Type B pancreatic cell (in vitro differentiated cells): ENCODE data around the gene CCR7. TPM values are rescaled to one million over a fixed set of nuclear protein-coding genes. Genes with fewer than 3 reads are reported as not detected.

Source experiments
- DNase-seq: peaks from one replicate; pipeline ENCODE4 v3.0.0; 2021; ENCODE audit warnings: mixed read lengths; ENCODE audit not compliant: unreplicated experiment; ENCODE audit errors: extremely low spot score
- H3K27ac Mint-ChIP-seq: 2 replicates; pipeline ENCODE4 v1.8.0; 2021; ENCODE audit warnings: mild to moderate bottlenecking, mixed read lengths
- H3K27me3 Mint-ChIP-seq: 2 replicates; pipeline ENCODE4 v1.8.0; 2021; ENCODE audit warnings: mixed read lengths
- H3K36me3 Mint-ChIP-seq: 2 replicates; pipeline ENCODE4 v1.8.0; 2021; ENCODE audit warnings: mixed read lengths
- H3K4me1 Mint-ChIP-seq: one replicate; pipeline ENCODE4 v1.8.0; 2021; ENCODE audit warnings: mixed read lengths; ENCODE audit not compliant: unreplicated experiment
- H3K4me3 Mint-ChIP-seq: 2 replicates; pipeline ENCODE4 v1.8.0; 2021; ENCODE audit warnings: mild to moderate bottlenecking, mixed read lengths
- H3K9me3 Mint-ChIP-seq: 2 replicates; pipeline ENCODE4 v1.8.0; 2021; ENCODE audit warnings: mixed read lengths
- total RNA-seq: library from RNA; stranded (reverse); gene quantifications from 2 replicates; pipeline ENCODE4 v1.2.1, GENCODE V29; 2021; ENCODE audit warnings: low replicate concordance
- TF ChIP-seq, protein P1 (sequence below): fragments of 200-600 bp; sonication (generic); conservative IDR thresholded peaks from 2 replicates; pipeline ENCODE4 v1.5.0; 2021; ENCODE audit warnings: antibody characterized with exemption, mild to moderate bottlenecking

The CCR7 gene
- total RNA-seq, 1 donor from 2014 or later = not detected

DNA sequence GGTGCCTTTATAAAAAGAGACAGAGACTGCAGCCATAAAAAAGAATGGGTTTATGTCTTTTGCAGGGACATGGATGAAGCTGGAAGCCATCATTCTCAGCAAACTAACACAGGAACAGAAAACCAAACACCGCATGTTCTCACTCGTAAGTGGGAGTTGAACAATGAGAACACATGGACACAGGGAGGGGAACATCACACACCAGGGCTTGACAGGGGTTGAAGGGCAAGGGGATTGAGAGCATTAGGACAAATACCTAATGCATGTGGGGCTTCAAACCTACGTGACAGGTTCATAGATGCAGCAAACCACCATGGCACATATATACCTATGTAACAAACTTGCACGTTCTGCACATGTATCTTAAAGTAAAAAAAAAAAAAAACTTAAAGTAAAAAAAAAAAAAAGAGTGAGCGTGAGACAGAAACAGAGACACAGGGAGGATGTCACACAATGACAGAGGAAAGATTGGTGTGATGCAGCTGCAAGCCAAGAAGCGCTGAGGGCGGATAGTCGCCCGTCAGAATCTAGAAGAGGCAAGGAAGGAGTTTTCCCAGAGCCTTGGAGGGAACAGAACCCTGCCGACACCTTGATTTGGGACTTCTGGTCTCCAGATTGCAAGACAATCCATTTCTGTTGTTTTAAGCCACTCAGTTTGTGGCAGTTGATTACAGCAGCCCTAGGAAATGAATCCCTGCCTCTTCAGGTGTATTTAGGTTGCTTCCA lies 36.4 kb downstream of the CCR7 start:
- Mint-ChIP-seq H3K36me3 (no peaks in the 10 kb centered on the region), H3K4me3 (no peak overlapping the region), H3K9me3 (peaks cover 5% of the 10 kb centered on the region), H3K4me1 (peaks cover 23% of the 10 kb centered on the region), H3K27ac (no peak overlapping the region), H3K27me3 (peaks cover 17% of the 10 kb centered on the region)
- DNase-seq = no peak
- TF ChIP-seq, protein P1, sequence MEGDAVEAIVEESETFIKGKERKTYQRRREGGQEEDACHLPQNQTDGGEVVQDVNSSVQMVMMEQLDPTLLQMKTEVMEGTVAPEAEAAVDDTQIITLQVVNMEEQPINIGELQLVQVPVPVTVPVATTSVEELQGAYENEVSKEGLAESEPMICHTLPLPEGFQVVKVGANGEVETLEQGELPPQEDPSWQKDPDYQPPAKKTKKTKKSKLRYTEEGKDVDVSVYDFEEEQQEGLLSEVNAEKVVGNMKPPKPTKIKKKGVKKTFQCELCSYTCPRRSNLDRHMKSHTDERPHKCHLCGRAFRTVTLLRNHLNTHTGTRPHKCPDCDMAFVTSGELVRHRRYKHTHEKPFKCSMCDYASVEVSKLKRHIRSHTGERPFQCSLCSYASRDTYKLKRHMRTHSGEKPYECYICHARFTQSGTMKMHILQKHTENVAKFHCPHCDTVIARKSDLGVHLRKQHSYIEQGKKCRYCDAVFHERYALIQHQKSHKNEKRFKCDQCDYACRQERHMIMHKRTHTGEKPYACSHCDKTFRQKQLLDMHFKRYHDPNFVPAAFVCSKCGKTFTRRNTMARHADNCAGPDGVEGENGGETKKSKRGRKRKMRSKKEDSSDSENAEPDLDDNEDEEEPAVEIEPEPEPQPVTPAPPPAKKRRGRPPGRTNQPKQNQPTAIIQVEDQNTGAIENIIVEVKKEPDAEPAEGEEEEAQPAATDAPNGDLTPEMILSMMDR = no peak

DNA sequence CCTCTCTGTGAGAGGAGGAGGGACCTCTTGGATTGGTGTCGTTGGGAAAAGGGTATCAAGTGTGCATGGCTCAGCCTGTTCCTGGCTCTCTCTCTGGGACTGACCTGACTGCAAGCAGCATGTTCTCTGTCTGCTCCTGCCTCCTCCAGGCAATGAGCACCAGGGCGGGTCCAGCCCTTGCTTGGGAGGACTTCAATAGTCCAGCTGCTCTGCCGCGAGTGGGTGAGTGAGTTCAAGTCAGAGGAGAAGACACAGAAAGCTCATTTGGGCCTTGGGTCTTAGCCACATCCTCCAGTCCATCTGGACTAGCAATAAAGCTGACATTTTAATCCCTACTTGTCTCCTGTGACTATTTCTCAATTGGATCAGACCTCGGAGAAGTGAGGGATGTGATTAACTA lies 38.6 kb downstream of the CCR7 start:
- DNase-seq = no peak
- no peak overlapping the region for H3K4me3 Mint-ChIP-seq
- H3K4me1 Mint-ChIP-seq = peaks cover 5% of the 10 kb centered on the region
- peaks cover 9% of the 10 kb centered on the region for H3K9me3 Mint-ChIP-seq
- TF ChIP-seq, protein P1 = no peak
- no peak overlapping the region for H3K27ac Mint-ChIP-seq
- no peaks in the 10 kb centered on the region for H3K36me3 Mint-ChIP-seq
- H3K27me3 Mint-ChIP-seq = peaks cover 14% of the 10 kb centered on the region

DNA sequence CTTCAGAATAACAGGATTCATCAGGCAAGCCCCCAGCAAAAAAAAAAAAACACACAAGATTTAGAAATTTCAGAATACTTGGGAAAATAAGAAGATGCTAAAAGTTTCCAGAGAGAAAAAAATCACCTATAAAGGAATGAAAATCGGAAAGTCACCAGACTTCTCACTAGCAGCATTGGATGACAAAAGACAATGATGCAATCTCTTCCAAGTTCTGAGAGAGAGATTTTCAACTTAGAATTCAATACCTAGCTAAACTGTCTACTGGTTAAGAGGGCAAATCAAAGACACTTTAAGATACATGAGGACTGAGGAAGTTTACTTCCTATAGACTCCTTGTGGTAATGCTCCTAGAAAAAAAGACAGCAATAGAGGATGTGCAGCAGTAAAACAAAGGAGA lies 40.0 kb downstream of the CCR7 start:
- Mint-ChIP-seq H3K9me3 (peaks cover 9% of the 10 kb centered on the region), H3K27ac (no peak overlapping the region), H3K27me3 (peaks cover 17% of the 10 kb centered on the region), H3K36me3 (no peaks in the 10 kb centered on the region), H3K4me1 (peaks cover 8% of the 10 kb centered on the region), H3K4me3 (no peak overlapping the region)
- no peak for DNase-seq
- TF ChIP-seq, protein P1 = no peak

DNA sequence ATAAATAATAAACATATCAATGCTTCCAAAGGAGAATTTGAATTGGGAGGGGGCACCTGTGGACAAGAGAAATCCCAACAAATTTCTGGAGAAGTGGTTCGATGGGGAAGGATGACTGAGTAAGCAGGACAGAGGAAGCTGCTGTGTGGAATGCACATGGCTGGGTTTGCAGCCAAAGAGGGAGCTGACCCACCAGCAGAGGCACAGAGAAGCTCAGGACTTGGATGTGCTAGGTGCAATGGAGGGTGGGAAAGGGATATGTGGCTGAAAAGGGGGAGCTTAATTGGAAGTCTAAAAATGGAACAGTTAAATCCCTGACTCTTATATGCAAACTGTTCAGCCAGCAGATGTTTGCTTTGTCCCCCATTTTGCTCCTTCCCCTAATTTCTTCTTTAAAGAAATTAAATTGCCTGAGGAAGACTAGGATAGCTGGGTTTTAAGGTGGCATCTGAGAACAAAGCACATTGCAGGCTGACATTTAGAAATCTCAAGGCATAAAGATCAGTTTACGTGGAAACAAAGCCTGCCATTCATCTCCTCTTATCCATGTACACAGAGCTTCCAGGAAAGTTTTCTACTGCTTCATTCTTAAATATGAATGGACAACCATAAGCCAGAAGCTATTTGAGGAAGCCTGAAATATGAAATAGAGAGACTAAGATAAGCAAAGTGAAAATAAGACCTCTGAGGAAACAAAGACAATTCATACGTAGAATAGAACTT lies 40.9 kb downstream of the CCR7 start:
- Mint-ChIP-seq H3K4me1 (peaks cover 8% of the 10 kb centered on the region), H3K4me3 (no peak overlapping the region), H3K36me3 (no peaks in the 10 kb centered on the region), H3K9me3 (peaks cover 9% of the 10 kb centered on the region), H3K27me3 (peaks cover 17% of the 10 kb centered on the region), H3K27ac (no peak overlapping the region)
- no peak for DNase-seq
- TF ChIP-seq, protein P1 = no peak

DNA sequence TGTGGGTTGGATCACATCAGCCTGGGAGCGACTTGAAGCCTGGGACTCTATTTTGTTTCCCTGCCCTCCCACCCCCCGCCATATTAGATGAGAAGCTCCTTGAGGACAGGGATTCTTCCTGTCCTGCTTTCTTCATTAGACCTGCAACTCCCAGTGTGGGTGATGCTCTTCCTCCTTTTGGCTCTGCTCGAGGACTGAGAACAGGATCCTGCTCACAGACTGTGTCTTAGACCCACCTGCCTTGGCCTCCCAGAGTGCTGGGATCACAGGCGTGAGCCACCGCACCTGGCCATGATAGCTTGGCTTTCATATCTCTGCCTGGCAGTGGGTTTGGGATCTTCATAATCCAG lies 42.3 kb downstream of the CCR7 start:
- DNase-seq = no peak
- peaks cover 14% of the 10 kb centered on the region for H3K27me3 Mint-ChIP-seq
- H3K4me3 Mint-ChIP-seq = no peak overlapping the region
- peaks cover 8% of the 10 kb centered on the region for H3K4me1 Mint-ChIP-seq
- H3K9me3 Mint-ChIP-seq = peaks cover 9% of the 10 kb centered on the region
- no peaks in the 10 kb centered on the region for H3K36me3 Mint-ChIP-seq
- TF ChIP-seq, protein P1 = no peak
- no peak overlapping the region for H3K27ac Mint-ChIP-seq
